Liver (tissue), 9 donors: ENCODE measurements around the gene SLC22A12. TPM values are rescaled to one million over a fixed set of nuclear protein-coding genes. Genes with fewer than 3 reads are reported as not detected.

ENCODE experiments used
- DNase-seq: peaks from one replicate; pipeline ENCODE4 v3.0.0-alpha.2; 2017; ENCODE audit warnings: low spot score
- H3K27ac ChIP-seq, 2 donors: one replicate each; pipeline ENCODE4 v1.7.0; 2013; ENCODE audit warnings: inconsistent platforms in 2 of 2, low read length in 2 of 2, control low read depth in 1 of 2, low read depth in 1 of 2, mild to moderate bottlenecking in 1 of 2
- H3K27me3 ChIP-seq, 4 donors: one replicate each; pipeline versions ENCODE4 v1.6.1 to v1.7.0; 2013; ENCODE audit warnings: low read length in 3 of 4, inconsistent platforms in 1 of 4, mild to moderate bottlenecking in 1 of 4, moderate library complexity in 1 of 4; ENCODE audit not compliant: control insufficient read depth in 4 of 4, insufficient read depth in 4 of 4
- H3K36me3 ChIP-seq, 4 donors: one replicate each; pipeline versions ENCODE4 v1.6.1 to v1.7.0; 2013; ENCODE audit warnings: low read length in 3 of 4, mild to moderate bottlenecking in 3 of 4, low read depth in 1 of 4, moderate library complexity in 1 of 4; ENCODE audit not compliant: control insufficient read depth in 4 of 4, insufficient read depth in 3 of 4
- H3K4me1 ChIP-seq, 4 donors: one replicate each; pipeline versions ENCODE4 v1.6.1 to v1.7.0; 2013; ENCODE audit warnings: low read length in 3 of 4, mild to moderate bottlenecking in 3 of 4, moderate library complexity in 1 of 4; ENCODE audit not compliant: control insufficient read depth in 4 of 4, insufficient read depth in 4 of 4
- H3K4me3 ChIP-seq, 3 donors: one replicate each; pipeline versions ENCODE4 v1.6.1 to v1.7.0; 2013; ENCODE audit warnings: low read length in 3 of 3, control low read depth in 1 of 3, low read depth in 1 of 3, mild to moderate bottlenecking in 1 of 3
- H3K9ac ChIP-seq, 2 donors: one replicate each; pipeline ENCODE4 v1.7.0; 2013; ENCODE audit warnings: low read length in 2 of 2, mild to moderate bottlenecking in 2 of 2, moderate library complexity in 2 of 2, control low read depth in 1 of 2, low read depth in 1 of 2
- H3K9me3 ChIP-seq, 4 donors: one replicate each; pipeline versions ENCODE4 v1.6.1 to v1.7.0; 2013; ENCODE audit warnings: low read length in 3 of 4; ENCODE audit not compliant: control insufficient read depth in 4 of 4
- EGR1 ChIP-seq, 2 donors: IDR thresholded peaks; 2 replicates each; pipeline ENCODE4 v1.6.1; 2016 to 2018; ENCODE audit warnings: antibody characterized with exemption in 2 of 2, low read depth in 2 of 2
- GABPA ChIP-seq, 2 donors: IDR thresholded peaks in 1 of 2; conservative IDR thresholded peaks in 1 of 2; 2 replicates each; pipeline ENCODE4 v1.6.1; 2016; ENCODE audit warnings: antibody characterized with exemption in 2 of 2, mild to moderate bottlenecking in 1 of 2, moderate library complexity in 1 of 2
- HNF4A ChIP-seq, 2 donors: conservative IDR thresholded peaks; 2 replicates each; pipeline ENCODE4 v1.6.1; 2016; ENCODE audit warnings: antibody characterized with exemption in 2 of 2, mild to moderate bottlenecking in 2 of 2
- HNF4G ChIP-seq: IDR thresholded peaks from 2 replicates; pipeline ENCODE4 v1.6.1; 2016; ENCODE audit warnings: antibody characterized with exemption
- JUND ChIP-seq, 2 donors: IDR thresholded peaks; 2 replicates each; pipeline ENCODE4 v1.6.1; 2016; ENCODE audit warnings: antibody characterized with exemption in 2 of 2
- NR2F2 ChIP-seq: IDR thresholded peaks from 2 replicates; pipeline ENCODE4 v1.6.1; 2016; ENCODE audit warnings: antibody characterized with exemption
- RXRA ChIP-seq, 2 donors: IDR thresholded peaks; 2 replicates each; pipeline ENCODE4 v1.6.1; 2017 to 2018; ENCODE audit warnings: antibody characterized with exemption in 2 of 2, mild to moderate bottlenecking in 1 of 2
- TAF1 ChIP-seq: conservative IDR thresholded peaks from 2 replicates; pipeline ENCODE4 v1.6.1; 2016; ENCODE audit warnings: antibody characterized with exemption, mild to moderate bottlenecking
- YY1 ChIP-seq: IDR thresholded peaks from 2 replicates; pipeline ENCODE4 v1.6.1; 2016; ENCODE audit warnings: antibody characterized with exemption, mild to moderate bottlenecking
- WGBS: extraction: QIAGEN DNeasy Blood & Tissue Kit; methylation state at CpG from one replicate; pipeline ENCODE4 v1.1.7; 2013; 5-methylcytosine and 5-hydroxymethylcytosine counted together
- polyA plus RNA-seq, 2 donors: library from polyadenylated mRNA; stranded (reverse) in 1 of 2; unstranded in 1 of 2; fragments of 200-250 nt in 1 of 2; fragments of >200 nt in 1 of 2; fragmentation: Nextera tagmentation in 1 of 2; extraction: Ambion mirVana in 1 of 2; gene quantifications; one replicate each; pipeline versions ENCODE4 v1.2.1 to v1.2.3, GENCODE V29; 2013 to 2015
- total RNA-seq, 2 donors: library from RNA; depleted of rRNA; stranded (reverse); fragments of >200 nt; gene quantifications; one replicate each; pipeline ENCODE4 v1.2.3, GENCODE V29; 2014
- TF ChIP-seq, protein P1 (sequence below): IDR thresholded peaks from 2 replicates; pipeline ENCODE4 v1.6.1; 2016; ENCODE audit warnings: antibody characterized with exemption, mild to moderate bottlenecking
- TF ChIP-seq, protein P2 (sequence below): IDR thresholded peaks from 2 replicates; pipeline ENCODE4 v1.6.1; 2016; ENCODE audit warnings: antibody characterized with exemption
- TF ChIP-seq, protein P3 (sequence below): fragments of 150-350 bp; IDR thresholded peaks from 2 replicates; pipeline ENCODE4 v1.5.1; 2017; ENCODE audit warnings: improper control_type of control experiment, low read depth, low read length; ENCODE audit not compliant: missing input control
- TF ChIP-seq, protein P4 (sequence below): IDR thresholded peaks from 2 replicates; pipeline ENCODE4 v1.6.1; 2016; ENCODE audit warnings: antibody characterized with exemption
- donor health status: healthy.
- donor health status: healthy.
- donor health status: healthy.
- donor health status: healthy.
- donor health status: healthy.

SLC22A12 gene
- total and polyA plus RNA-seq, 4 donors: under 0.01 to 0.02 TPM; not detected in 2

DNA sequence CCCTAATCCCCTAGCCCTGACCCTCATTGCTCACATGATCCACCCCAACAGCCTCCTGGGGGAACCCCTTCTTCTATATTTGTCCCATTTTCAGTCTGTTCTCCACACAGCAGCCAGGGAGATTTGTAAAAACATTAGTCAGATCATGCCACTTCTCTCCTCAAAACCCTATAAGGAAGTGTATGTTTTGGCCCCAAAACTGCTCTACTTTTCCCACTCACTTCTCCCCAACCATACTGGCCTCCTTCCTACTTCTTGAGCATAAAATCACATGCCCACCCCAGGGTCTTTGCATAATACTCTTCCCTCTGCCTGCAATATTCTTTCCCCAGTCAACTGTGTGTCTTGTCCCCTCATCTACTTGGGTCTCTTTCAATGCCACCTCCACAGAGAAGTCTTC lies 4.7 kb upstream of the SLC22A12 start (continued):
- TF ChIP-seq, protein P1, sequence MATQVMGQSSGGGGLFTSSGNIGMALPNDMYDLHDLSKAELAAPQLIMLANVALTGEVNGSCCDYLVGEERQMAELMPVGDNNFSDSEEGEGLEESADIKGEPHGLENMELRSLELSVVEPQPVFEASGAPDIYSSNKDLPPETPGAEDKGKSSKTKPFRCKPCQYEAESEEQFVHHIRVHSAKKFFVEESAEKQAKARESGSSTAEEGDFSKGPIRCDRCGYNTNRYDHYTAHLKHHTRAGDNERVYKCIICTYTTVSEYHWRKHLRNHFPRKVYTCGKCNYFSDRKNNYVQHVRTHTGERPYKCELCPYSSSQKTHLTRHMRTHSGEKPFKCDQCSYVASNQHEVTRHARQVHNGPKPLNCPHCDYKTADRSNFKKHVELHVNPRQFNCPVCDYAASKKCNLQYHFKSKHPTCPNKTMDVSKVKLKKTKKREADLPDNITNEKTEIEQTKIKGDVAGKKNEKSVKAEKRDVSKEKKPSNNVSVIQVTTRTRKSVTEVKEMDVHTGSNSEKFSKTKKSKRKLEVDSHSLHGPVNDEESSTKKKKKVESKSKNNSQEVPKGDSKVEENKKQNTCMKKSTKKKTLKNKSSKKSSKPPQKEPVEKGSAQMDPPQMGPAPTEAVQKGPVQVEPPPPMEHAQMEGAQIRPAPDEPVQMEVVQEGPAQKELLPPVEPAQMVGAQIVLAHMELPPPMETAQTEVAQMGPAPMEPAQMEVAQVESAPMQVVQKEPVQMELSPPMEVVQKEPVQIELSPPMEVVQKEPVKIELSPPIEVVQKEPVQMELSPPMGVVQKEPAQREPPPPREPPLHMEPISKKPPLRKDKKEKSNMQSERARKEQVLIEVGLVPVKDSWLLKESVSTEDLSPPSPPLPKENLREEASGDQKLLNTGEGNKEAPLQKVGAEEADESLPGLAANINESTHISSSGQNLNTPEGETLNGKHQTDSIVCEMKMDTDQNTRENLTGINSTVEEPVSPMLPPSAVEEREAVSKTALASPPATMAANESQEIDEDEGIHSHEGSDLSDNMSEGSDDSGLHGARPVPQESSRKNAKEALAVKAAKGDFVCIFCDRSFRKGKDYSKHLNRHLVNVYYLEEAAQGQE: no peak

DNA sequence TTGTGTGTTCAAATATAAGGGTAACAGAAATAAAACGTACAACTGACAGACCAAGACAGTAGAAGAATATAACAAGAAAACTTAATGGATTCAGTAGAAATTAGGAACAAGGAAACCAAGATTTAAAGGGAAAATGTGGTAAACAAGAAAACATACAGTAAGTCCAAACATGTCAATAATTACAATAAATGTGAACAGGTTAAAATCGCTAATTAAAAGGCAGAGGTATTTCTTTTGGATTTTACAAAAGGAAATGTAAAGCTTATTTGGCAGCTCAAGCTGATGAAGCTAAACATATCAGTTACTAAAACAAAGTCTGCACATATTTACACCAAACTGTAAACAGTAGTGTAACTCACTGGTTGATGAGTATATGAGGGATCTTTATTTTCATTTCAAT lies 2.3 kb upstream of the SLC22A12 start:
- Histone ChIP-seq H3K4me1 (no peaks in the 10 kb centered on the region), H3K36me3 (no peaks in the 10 kb centered on the region), H3K27ac (no peak overlapping the region), H3K27me3 (no peaks in the 10 kb centered on the region), H3K4me3 (no peak overlapping the region), H3K9ac (no peak overlapping the region), H3K9me3 (peaks cover 0 to 4% (median under 1%) of the 10 kb centered on the region in 4 donors)
- TF ChIP-seq HNF4A (conservative IDR thresholded peaks at IDR 0.05) (no peak), RXRA (IDR thresholded peaks at IDR 0.05) (no peak), GABPA (IDR thresholded peaks at IDR 0.05 in 1 of 2, conservative IDR thresholded peaks at IDR 0.05 in 1 of 2) (no peak), HNF4G (no peak)
- WGBS: 93% methylated on average over 2 of the region's 2 CpGs
- no peak for DNase-seq

DNA sequence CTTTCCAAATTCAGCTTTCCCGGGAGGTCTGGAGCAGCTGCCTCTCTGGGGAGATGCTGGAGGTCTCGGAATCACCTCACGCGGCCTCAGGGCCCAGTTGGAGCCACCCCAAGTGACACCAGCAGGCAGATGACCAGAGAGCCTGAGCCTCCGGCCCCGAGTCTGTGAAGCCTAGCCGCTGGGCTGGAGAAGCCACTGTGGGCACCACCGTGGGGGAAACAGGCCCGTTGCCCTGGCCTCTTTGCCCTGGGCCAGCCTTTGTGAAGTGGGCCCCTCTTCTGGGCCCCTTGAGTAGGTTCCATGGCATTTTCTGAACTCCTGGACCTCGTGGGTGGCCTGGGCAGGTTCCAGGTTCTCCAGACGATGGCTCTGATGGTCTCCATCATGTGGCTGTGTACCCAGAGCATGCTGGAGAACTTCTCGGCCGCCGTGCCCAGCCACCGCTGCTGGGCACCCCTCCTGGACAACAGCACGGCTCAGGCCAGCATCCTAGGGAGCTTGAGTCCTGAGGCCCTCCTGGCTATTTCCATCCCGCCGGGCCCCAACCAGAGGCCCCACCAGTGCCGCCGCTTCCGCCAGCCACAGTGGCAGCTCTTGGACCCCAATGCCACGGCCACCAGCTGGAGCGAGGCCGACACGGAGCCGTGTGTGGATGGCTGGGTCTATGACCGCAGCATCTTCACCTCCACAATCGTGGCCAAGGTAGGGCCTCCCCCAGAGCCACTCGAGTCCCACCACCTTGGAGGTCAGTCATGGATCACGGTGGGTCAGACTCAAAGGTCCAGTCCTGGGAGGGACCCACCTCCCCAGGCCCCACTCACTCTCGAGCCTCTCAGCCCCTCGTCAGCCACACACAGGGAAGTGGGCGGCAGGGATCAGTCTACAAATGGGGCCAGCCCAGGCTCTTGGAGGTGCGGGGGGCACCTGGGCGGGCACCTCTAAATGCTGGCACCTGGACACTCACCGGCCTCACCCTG lies 525 bp downstream of the SLC22A12 start:
- DNase-seq: no peak
- H3K9me3 ChIP-seq: peaks cover 0 to 4% (median 2%) of the 10 kb centered on the region in 4 donors
- 83% methylated on average over 36 of the region's 36 CpGs for WGBS
- no peaks in the 10 kb centered on the region for H3K4me1 ChIP-seq
- no peaks in the 10 kb centered on the region for H3K27me3 ChIP-seq
- H3K27ac ChIP-seq: no peak overlapping the region
- H3K36me3 ChIP-seq: no peaks in the 10 kb centered on the region
- TF ChIP-seq TAF1 (no peak), JUND (IDR thresholded peaks at IDR 0.05) (no peak), GABPA (IDR thresholded peaks at IDR 0.05 in 1 of 2, conservative IDR thresholded peaks at IDR 0.05 in 1 of 2) (no peak), NR2F2 (no peak), YY1 (no peak), RXRA (IDR thresholded peaks at IDR 0.05) (no peak), EGR1 (IDR thresholded peaks at IDR 0.05; ENCODE audit: low read depth in 2 of 2) (no peak)
- TF ChIP-seq, protein P2, sequence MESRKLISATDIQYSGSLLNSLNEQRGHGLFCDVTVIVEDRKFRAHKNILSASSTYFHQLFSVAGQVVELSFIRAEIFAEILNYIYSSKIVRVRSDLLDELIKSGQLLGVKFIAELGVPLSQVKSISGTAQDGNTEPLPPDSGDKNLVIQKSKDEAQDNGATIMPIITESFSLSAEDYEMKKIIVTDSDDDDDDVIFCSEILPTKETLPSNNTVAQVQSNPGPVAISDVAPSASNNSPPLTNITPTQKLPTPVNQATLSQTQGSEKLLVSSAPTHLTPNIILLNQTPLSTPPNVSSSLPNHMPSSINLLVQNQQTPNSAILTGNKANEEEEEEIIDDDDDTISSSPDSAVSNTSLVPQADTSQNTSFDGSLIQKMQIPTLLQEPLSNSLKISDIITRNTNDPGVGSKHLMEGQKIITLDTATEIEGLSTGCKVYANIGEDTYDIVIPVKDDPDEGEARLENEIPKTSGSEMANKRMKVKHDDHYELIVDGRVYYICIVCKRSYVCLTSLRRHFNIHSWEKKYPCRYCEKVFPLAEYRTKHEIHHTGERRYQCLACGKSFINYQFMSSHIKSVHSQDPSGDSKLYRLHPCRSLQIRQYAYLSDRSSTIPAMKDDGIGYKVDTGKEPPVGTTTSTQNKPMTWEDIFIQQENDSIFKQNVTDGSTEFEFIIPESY: no peak
- TF ChIP-seq, protein P3, sequence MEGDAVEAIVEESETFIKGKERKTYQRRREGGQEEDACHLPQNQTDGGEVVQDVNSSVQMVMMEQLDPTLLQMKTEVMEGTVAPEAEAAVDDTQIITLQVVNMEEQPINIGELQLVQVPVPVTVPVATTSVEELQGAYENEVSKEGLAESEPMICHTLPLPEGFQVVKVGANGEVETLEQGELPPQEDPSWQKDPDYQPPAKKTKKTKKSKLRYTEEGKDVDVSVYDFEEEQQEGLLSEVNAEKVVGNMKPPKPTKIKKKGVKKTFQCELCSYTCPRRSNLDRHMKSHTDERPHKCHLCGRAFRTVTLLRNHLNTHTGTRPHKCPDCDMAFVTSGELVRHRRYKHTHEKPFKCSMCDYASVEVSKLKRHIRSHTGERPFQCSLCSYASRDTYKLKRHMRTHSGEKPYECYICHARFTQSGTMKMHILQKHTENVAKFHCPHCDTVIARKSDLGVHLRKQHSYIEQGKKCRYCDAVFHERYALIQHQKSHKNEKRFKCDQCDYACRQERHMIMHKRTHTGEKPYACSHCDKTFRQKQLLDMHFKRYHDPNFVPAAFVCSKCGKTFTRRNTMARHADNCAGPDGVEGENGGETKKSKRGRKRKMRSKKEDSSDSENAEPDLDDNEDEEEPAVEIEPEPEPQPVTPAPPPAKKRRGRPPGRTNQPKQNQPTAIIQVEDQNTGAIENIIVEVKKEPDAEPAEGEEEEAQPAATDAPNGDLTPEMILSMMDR: no peak
- TF ChIP-seq, protein P4, sequence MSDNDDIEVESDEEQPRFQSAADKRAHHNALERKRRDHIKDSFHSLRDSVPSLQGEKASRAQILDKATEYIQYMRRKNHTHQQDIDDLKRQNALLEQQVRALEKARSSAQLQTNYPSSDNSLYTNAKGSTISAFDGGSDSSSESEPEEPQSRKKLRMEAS: no peak
- no peak overlapping the region for H3K9ac ChIP-seq
- H3K4me3 ChIP-seq: no peak overlapping the region
